PFSK-1 (cell line): ENCODE data around the gene KCNB1.

Source experiments
- SIN3A ChIP-seq: IDR thresholded peaks from 2 replicates; pipeline ENCODE4 v1.6.1; 2012; ENCODE audit warnings: mild to moderate bottlenecking, low read length, moderate library complexity, borderline replicate concordance; ENCODE audit not compliant: insufficient read depth
- TAF1 ChIP-seq: IDR thresholded peaks from 2 replicates; pipeline ENCODE4 v1.6.1; 2012; ENCODE audit warnings: low read length, control low read depth, borderline replicate concordance; ENCODE audit not compliant: insufficient read depth
- TF ChIP-seq, protein P1 (sequence below), 2 experiments: IDR thresholded peaks; 2 replicates each; pipeline versions ENCODE4 v1.6.1 to v1.8.0; 2011 to 2012; ENCODE audit warnings: low read depth in 2 of 2, low read length in 2 of 2, control low read depth in 1 of 2, inconsistent platforms in 1 of 2, mild to moderate bottlenecking in 1 of 2, moderate library complexity in 1 of 2; ENCODE audit not compliant: insufficient read depth in 1 of 2

- TF ChIP-seq, protein P1, sequence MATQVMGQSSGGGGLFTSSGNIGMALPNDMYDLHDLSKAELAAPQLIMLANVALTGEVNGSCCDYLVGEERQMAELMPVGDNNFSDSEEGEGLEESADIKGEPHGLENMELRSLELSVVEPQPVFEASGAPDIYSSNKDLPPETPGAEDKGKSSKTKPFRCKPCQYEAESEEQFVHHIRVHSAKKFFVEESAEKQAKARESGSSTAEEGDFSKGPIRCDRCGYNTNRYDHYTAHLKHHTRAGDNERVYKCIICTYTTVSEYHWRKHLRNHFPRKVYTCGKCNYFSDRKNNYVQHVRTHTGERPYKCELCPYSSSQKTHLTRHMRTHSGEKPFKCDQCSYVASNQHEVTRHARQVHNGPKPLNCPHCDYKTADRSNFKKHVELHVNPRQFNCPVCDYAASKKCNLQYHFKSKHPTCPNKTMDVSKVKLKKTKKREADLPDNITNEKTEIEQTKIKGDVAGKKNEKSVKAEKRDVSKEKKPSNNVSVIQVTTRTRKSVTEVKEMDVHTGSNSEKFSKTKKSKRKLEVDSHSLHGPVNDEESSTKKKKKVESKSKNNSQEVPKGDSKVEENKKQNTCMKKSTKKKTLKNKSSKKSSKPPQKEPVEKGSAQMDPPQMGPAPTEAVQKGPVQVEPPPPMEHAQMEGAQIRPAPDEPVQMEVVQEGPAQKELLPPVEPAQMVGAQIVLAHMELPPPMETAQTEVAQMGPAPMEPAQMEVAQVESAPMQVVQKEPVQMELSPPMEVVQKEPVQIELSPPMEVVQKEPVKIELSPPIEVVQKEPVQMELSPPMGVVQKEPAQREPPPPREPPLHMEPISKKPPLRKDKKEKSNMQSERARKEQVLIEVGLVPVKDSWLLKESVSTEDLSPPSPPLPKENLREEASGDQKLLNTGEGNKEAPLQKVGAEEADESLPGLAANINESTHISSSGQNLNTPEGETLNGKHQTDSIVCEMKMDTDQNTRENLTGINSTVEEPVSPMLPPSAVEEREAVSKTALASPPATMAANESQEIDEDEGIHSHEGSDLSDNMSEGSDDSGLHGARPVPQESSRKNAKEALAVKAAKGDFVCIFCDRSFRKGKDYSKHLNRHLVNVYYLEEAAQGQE (IDR thresholded peaks at IDR 0.05; ENCODE audit: insufficient read depth in 1 of 2, low read depth in 2 of 2, low read length in 2 of 2): no peak
- no peak for TF ChIP-seq SIN3A
- no peak for TF ChIP-seq TAF1
These were observed 30.4 kb downstream of the KCNB1 start for GRCh38 chr20:49452011-49452482.
